Uterus (tissue), 4 donors: Measurements from ENCODE around the gene CAMK2A. TPM values are rescaled to one million over a fixed set of nuclear protein-coding genes. Genes with fewer than 3 reads are reported as not detected.

Experiments
- DNase-seq, 2 donors: peaks; one replicate each; pipeline ENCODE4 v3.0.0-alpha.2; 2019 to 2020
- H3K27ac ChIP-seq, 2 donors: fragments of 200-600 bp; sonication (generic); 1 replicate in 1 of 2; 2 replicates in 1 of 2; pipeline ENCODE4 v1.5.1; 2016 to 2018
- H3K27me3 ChIP-seq, 2 donors: fragments of 200-600 bp; sonication (generic); one replicate each; pipeline ENCODE4 v1.5.1; 2018 to 2019; ENCODE audit warnings: control low read depth in 1 of 2
- H3K36me3 ChIP-seq, 2 donors: fragments of 200-600 bp; sonication (generic); one replicate each; pipeline ENCODE4 v1.5.1; 2019; ENCODE audit warnings: control low read depth in 1 of 2
- H3K4me1 ChIP-seq, 2 donors: fragments of 200-600 bp; sonication (generic); one replicate each; pipeline ENCODE4 v1.5.1; 2018 to 2019; ENCODE audit warnings: control low read depth in 1 of 2
- H3K4me3 ChIP-seq, 2 donors: fragments of 200-600 bp; sonication (generic); 1 replicate in 1 of 2; 2 replicates in 1 of 2; pipeline ENCODE4 v1.5.1; 2018 to 2019; ENCODE audit warnings: mild to moderate bottlenecking in 1 of 2
- H3K9me3 ChIP-seq, 2 donors: fragments of 200-600 bp; sonication (generic); one replicate each; pipeline ENCODE4 v1.5.1; 2019; ENCODE audit warnings: control low read depth in 1 of 2
- CTCF ChIP-seq, 4 experiments: fragments of 200-600 bp in 2 of 4; fragments of 450-650 bp in 2 of 4; sonication (generic) in 2 of 4; IDR thresholded peaks; one replicate each; pipeline ENCODE4 v1.5.1; 2016 to 2019; ENCODE audit warnings: antibody characterized with exemption in 4 of 4, mild to moderate bottlenecking in 2 of 4, moderate library complexity in 1 of 4
- POLR2A ChIP-seq, 2 donors: fragments of 450-650 bp; IDR thresholded peaks; one replicate each; pipeline ENCODE4 v1.6.1; 2016; ENCODE audit warnings: antibody characterized with exemption in 2 of 2, mild to moderate bottlenecking in 1 of 2, moderate library complexity in 1 of 2
- intact Hi-C: fragments of 100-400 bp; cut with DNase I; formaldehyde crosslinking; loops from one replicate; pipeline ENCODE4 v1.15.1; 2023; ENCODE audit warnings: low total_unique reads
- total RNA-seq, 4 donors: library from RNA; depleted of rRNA in 3 of 4; stranded (reverse); fragments of >200 nt in 3 of 4; gene quantifications; one replicate each; pipeline versions ENCODE4 v1.1.0 to v1.2.4, GENCODE V29; 2014 to 2023
- donor health status: DM: yes; HTN: yes; CAD: no.

Gene CAMK2A
- total RNA-seq, 4 donors from 2014 or later: under 0.01 to 23.7 (median 4.3) TPM

- intact Hi-C loops: loop anchor here (5.0 to 10.0 kb wide), 2 partner anchors 54 to 86 kb away; partner anchors contain the start of gene CDX1
- no peaks in the 10 kb centered on the region for H3K9me3 ChIP-seq
- no peak overlapping the region for H3K4me3 ChIP-seq
- no peaks in the 10 kb centered on the region for H3K36me3 ChIP-seq
- H3K27me3 ChIP-seq: no peaks in the 10 kb centered on the region
- TF ChIP-seq CTCF (IDR thresholded peaks at IDR 0.05) (no peak), POLR2A (IDR thresholded peaks at IDR 0.05) (no peak)
- no peak for DNase-seq
- H3K4me1 ChIP-seq: no peaks in the 10 kb centered on the region
- H3K27ac ChIP-seq: no peak overlapping the region
Measured at GRCh38 chr5:150218693-150219035, 70.9 kb downstream of the CAMK2A start.

GRCh38 chr5:150217873-150218692 lies 71.5 kb downstream of the CAMK2A start:
- no peak for TF ChIP-seq POLR2A (IDR thresholded peaks at IDR 0.05)
- TF ChIP-seq CTCF (IDR thresholded peaks at IDR 0.05): peak; percentile 91 to 97 (median 95)
- DNase-seq: peak; percentile 87 to 88

GRCh38 chr5:150217038-150217437 lies 72.5 kb downstream of the CAMK2A start:
- no peaks in the 10 kb centered on the region for H3K4me1 ChIP-seq
- no peak overlapping the region for H3K4me3 ChIP-seq
- DNase-seq: no peak
- TF ChIP-seq CTCF (IDR thresholded peaks at IDR 0.05) (no peak), POLR2A (IDR thresholded peaks at IDR 0.05) (no peak)
- no peak overlapping the region for H3K27ac ChIP-seq
- H3K27me3 ChIP-seq: no peaks in the 10 kb centered on the region
- intact Hi-C loops: loop anchor here (5.0 to 10.0 kb wide), 2 partner anchors 52 to 85 kb away; partner anchors contain the start of gene CDX1
- H3K36me3 ChIP-seq: no peaks in the 10 kb centered on the region
- no peaks in the 10 kb centered on the region for H3K9me3 ChIP-seq

More at GRCh38 chr5:150217873-150218692, 71.5 kb downstream of the CAMK2A start:
- H3K27ac ChIP-seq: no peak overlapping the region
- no peaks in the 10 kb centered on the region for H3K4me1 ChIP-seq
- no peaks in the 10 kb centered on the region for H3K27me3 ChIP-seq
- no peaks in the 10 kb centered on the region for H3K36me3 ChIP-seq
- intact Hi-C loops: loop anchor here (5.0 to 10.0 kb wide), 2 partner anchors 53 to 86 kb away; partner anchors contain the start of gene CDX1
- H3K4me3 ChIP-seq: no peak overlapping the region
- no peaks in the 10 kb centered on the region for H3K9me3 ChIP-seq

- no peaks in the 10 kb centered on the region for H3K36me3 ChIP-seq
- no peak overlapping the region for H3K27ac ChIP-seq
- peak in 1 of 2 donors; percentile 28 for DNase-seq
- H3K27me3 ChIP-seq: no peaks in the 10 kb centered on the region
- H3K4me1 ChIP-seq: no peaks in the 10 kb centered on the region
- no peak overlapping the region for H3K4me3 ChIP-seq
- intact Hi-C loops: loop anchor here (5.0 to 10.0 kb wide), 2 partner anchors 51 to 84 kb away; partner anchors contain the start of gene CDX1
- no peak for TF ChIP-seq CTCF (IDR thresholded peaks at IDR 0.05)
- TF ChIP-seq POLR2A (IDR thresholded peaks at IDR 0.05): no peak
- H3K9me3 ChIP-seq: no peaks in the 10 kb centered on the region
Measured at GRCh38 chr5:150215979-150216944, 73.3 kb downstream of the CAMK2A start.
